ENCODE data around the gene CYP26B1.

Gene CYP26B1

GRCh38 chr2:72140621-72140960 is 7.1 kb downstream of the CYP26B1 start:
- DNase-seq: no peak

- DNase-seq: no peak
Measured at GRCh38 chr2:72139874-72140620, 7.6 kb downstream of the CYP26B1 start.

GRCh38 chr2:72139471-72139873 is 8.2 kb downstream of the CYP26B1 start:
- no peak for DNase-seq

DNA sequence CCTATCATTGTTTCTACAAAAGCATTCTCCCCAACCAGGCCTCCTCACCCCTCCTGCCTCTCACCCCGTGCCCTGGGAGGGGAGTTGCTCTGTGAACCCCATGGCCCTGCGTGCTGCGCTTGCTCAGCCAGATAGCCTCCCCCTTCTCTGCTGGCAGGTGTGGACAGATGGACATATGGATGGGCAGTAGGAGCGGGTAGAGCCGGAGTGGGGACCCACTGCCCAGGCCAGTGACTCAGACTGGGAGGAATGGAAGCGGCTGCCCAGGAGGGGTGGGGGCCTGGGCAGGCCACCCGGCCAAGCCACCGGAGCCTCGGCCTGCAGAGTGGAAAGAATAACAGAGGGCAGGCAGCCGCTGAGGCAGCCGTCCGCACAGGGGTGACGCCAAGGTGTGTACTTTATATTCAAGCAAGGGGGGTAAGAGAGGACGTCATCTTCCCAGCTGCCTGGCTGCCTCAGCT is 8.7 kb downstream of the CYP26B1 start:
- no peak for DNase-seq

DNA sequence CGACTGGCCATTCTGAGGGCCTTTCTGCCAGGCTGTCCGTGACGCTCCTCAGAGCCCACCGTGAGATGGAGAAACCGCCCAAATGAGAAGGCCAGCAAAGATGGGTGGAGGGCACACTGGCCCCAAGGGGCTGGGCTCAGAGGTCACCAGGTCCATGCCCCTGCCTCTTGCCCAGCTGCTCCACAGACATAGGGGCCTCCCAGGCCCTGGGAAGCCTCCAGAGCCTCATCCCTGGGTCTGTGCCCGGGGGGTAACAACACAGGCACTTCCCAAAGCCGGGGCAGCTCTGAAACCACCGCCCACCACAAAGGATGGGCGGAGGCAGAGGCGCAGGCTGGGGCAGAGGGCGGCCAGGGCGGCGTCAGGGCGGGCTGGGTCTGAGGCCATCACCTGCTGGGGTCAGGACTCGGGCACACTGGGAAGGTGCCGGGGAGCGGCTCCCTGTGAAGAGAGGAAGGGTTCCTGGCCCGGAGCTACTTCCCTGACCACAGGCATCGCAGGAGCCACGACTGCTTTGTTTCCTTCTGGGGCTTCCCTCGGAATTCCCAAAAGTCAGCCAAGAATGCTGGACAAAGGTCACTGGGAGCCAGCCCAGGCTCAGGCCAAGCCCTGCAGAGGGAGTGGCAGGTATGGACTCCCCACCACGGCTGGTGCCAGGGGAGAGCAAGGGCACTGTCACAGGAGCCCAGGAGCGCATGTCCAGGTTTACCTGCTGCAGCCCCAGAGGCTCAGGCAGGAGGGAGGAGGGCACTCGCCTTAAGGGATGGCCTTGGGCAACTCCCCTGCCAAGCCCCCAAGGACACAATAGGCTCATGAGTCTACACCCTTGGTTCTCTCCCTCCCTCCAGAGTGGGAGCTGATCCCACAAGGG is 9.4 kb downstream of the CYP26B1 start:
- DNase-seq: no peak

DNA sequence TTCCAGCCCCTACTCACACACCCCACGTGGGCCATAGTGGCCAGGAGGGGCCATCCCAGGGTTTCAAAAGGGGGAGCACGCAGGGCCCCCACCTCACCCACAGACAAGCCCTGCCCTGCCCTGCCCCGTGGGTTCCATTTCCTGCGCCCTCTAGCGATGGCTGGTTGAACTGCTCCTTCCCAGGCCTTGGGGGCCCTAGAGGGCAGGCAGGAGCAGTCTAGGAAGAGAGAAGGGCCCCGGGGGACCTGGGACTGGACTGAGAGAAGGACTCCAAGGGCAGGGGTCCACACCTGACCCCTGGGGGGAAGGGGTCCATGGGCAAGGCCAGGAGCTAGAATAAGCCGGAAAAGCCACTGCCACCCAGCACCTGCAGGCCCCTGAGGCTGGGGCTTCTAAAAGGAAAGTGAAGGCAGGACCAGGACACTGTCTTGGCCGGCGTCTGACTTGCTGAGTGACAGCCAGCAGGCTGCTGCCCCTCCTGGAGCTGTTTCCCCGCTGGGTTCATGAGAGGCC is 10.1 kb downstream of the CYP26B1 start:
- peak; percentile 46 for DNase-seq

- no peak for DNase-seq
Measured at GRCh38 chr2:72136933-72137497, 10.6 kb downstream of the CYP26B1 start.

- DNase-seq: no peak
Measured at GRCh38 chr2:72136331-72136730, 11.3 kb downstream of the CYP26B1 start.

DNA sequence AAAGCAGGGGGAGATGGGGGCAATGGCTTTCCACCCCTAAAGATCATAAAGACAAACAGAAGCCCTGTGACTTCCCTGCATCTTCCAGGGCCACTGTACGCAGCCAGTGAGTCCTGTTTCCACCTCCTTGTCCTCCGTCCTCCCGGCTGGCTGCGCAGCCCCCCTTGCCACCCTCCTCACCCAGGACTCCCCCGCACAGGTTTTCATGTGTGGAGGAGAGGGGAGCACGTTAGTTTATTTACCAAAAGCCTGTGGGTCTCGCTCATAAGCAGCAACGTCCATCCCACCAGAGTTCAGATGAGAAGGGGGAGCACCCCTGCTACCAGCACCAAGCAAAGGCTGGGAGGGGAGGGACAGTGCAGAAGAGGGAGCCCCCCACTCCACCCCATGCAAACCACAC is 11.7 kb downstream of the CYP26B1 start:
- DNase-seq: no peak

- no peak for DNase-seq
Measured at GRCh38 chr2:72134997-72135800, 12.5 kb downstream of the CYP26B1 start.

DNA sequence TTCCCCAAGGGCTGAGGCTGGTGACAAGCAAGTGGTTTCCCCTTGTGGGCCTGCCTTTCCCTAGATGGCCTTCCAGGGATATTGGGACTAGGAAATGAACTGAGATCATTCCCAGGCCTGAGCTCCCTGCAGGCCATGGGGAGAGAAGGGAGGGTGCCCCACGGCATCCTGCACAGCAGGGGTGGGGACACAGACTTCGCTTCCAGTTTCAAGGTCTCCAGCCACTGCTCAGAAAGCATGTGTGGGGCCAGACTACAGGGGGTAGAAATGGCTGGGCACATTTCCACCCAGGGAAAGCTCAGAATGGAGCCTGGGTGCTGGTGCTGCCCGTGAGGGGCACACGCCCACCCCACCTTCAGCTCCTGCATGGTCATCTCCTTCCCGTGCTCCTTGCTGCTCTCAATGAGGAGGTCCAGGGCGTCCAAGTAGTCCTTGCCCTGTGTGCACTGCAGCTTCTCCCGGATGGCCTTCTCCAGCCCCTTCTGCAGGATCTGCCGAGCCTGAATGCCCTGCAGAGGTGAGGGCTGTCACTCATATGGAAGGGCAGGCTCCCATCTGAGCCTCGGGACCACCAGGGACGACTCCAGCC is 13.2 kb downstream of the CYP26B1 start:
- no peak for DNase-seq

DNA sequence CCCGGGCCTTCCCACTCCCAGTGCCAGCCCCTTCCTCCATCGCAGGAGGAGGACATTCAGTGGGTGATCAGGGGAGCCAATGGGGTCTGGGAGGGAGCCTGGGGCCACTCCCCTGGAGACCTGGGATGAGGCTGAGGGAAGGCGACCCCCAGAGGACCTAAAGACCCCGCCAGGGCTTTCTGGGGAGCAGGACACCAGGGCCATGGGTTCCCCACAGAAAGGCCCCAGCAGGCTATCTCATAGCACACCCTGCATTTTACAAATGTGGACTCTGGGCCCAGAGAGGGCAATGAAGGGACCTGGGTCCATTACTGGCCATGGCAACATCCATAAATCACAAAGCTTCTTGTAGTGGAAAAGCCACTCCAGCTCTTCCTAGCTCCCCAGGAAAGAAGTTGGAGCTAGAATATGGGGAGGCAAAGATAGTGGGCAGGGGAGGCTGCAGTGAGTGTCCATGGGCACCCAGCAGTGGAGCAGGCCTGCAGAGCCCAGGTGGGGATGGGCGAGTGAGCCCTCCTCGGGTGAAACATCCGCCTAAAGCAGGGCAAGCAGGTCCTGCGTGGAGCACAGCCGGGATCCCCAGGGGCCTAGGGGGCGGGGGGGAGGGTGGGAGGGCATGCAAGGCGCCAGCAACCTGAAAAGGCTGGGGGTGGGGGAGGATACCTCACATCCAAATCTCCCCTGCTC is 13.8 kb downstream of the CYP26B1 start:
- DNase-seq: no peak

GRCh38 chr2:72132981-72133720 is 14.5 kb downstream of the CYP26B1 start:
- DNase-seq: no peak

GRCh38 chr2:72131916-72132841 is 15.5 kb downstream of the CYP26B1 start:
- DNase-seq: no peak

- no peak for DNase-seq
Measured at GRCh38 chr2:72131371-72131891, 16.2 kb downstream of the CYP26B1 start.

DNA sequence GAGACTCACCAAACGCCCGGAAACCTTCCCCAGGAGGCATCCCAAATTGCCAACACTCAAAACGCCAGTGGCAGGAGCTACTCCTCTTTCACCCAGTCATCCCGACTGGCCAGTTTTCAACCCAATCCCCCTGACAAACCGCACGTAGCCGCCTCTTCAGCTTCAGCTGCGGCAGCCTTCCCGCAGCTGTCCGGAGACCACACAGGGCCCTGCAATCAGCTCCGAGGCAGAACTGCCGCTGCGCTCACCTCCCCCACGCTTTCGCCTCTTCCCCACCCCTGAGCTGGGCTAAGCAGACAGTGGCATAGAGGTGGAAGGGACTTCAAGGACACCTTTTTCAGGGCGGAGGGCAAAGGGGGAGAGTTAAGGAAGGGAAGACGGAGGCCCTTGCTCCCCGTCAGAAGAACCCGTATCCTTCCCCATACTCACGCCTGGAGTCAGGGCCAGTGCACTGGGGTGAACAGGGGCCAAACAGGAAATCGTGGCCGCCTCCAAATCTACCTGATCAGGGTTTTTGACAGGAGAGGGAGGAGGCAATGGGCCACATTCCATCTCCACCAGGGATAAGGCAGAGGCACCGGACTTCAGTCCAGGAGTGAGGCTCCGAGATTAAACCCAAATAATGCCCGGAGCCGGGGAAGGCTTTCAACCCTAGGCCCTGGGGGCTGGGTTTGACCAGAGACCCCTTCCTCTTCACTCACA is 16.9 kb downstream of the CYP26B1 start:
- DNase-seq: no peak

DNA sequence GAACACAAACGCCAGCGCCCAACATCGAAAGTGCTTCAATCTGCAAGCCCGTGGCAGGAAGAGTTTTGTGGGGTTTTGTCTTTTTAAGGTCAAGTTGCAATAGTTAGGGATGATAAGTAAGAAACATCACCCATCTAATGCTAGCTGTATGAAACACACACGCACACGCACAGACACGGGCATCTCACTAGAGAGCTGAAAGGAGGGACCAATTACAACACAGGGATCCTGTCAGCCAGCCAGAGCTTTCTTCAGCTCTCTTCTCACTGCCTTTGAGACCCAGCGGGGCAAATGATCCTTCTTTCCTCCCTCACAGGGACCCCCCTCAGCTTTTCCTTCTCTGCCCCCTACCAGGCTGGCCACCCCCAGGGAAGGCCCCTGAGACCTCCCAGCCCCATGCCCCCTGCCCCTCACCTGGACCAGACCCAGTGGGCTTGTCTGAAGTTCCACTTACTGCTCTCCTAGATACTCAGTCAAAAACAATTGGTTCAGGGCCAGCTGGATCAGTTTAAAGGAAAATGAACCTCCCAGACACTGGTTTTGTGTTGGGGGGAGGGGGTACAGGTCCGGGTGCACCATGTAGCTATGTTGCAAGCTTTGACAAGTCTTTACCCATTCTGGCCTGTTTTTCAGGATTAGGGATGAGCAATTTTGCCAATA is 17.9 kb downstream of the CYP26B1 start:
- DNase-seq: no peak

- DNase-seq: no peak
Measured at GRCh38 chr2:72128843-72129227, 18.8 kb downstream of the CYP26B1 start.

Data from T-helper 9 cell (primary cell).